Measurements from ENCODE around the gene BSCL2. TPM values are rescaled to one million over a fixed set of nuclear protein-coding genes. Genes with fewer than 3 reads are reported as not detected.
A peak's percentile ranks its signal among the peaks of the same experiment; 100 is the strongest.
"Not testable (repeated sequence)": the region's sequence is repeated elsewhere in the genome, so short reads cannot be mapped to it uniquely, and the experiment has no call there.

BSCL2 gene
- polyA plus RNA-seq (2012; ENCODE audit: low read depth, missing spikeins), result 28.0 TPM

DNA sequence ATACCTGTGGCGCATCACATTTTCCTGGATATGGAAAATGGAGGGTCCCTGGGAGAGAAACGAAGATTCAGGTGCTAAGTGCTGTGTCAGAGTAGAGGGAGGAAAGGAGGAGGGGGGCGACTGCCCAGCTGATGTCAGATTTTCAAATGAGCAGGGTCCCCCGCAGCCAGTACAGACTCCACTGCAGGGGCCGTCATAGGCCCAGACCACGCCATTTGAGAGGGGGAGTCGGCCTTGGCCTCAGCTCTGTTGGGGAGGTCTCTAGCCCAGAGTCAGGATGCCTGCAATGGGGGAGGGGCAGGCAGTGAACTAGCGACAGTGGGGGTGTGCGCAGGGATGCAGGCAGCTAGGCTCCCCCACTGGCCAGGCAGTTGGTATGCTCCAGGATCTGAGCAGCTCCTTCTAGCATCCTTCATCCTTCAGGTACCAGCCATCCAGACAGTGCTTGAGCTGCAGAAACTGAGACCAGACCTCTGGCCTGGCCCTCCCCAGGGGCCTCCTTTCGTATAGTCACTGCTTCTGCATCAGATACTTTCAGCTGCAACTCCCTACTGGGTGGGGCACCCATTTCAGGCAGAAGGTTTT lies at the start of gene BSCL2, which contains the start of gene GNG3:
TSS of gene BSCL2 (minus strand) at position 148 of the 585 bp plus-strand sequence. CDS start 229 bp downstream, outside the sequence.
TSS of gene GNG3 (plus strand) at position 400 of the 585 bp plus-strand sequence. CDS start 620 bp downstream, outside the sequence.
- DNase-seq (ENCODE audit: insufficient read length, low spot score) (no peak), FAIRE-seq (no peak)
- no peak for TF ChIP-seq POU2F2 (IDR thresholded peaks at IDR 0.05; ENCODE audit: low read depth, low read length)
- TF ChIP-seq PAX5 (IDR thresholded peaks at IDR 0.05; ENCODE audit: insufficient read depth, low read length, severe bottlenecking), result no peak
- no peak for TF ChIP-seq POLR2AphosphoS5 (IDR thresholded peaks at IDR 0.05; ENCODE audit: low read depth, low read length)
- TF ChIP-seq SPI1 (IDR thresholded peaks at IDR 0.05; ENCODE audit: low read depth, low read length), result no peak
- no peak for TF ChIP-seq TAF1 (IDR thresholded peaks at IDR 0.05; ENCODE audit: low read depth, low read length)
- no peak for TF ChIP-seq POLR2A (IDR thresholded peaks at IDR 0.05; ENCODE audit: low read depth, low read length)

DNA sequence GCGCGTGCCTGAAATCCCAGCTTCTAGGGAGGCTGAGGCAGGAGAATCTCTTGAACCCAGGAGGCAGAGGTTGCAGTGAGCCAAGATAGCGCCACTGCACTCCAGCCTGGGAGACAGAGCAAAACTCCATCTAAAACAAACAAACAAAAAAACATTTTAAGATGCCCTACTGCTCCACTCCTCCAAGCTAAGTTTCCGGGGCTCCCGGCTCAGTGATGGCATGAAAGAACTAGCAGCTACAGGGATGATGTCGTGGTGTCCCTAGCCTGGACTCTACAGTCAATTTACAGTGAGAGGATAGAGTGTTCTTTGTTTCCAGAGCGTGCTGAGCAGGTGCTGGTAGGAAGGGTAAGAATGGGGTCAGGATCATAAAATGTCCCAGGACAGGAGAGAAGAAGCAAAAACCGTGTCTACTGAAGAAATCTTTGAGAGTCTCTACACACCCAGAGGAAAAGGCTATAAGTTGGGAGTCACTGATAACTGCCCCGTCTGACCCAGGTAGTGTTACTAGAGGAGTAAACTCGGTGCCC lies 47.9 kb upstream of the BSCL2 start:
- TF ChIP-seq SPI1 (IDR thresholded peaks at IDR 0.05; ENCODE audit: low read depth, low read length) (no peak), POLR2AphosphoS5 (IDR thresholded peaks at IDR 0.05; ENCODE audit: low read depth, low read length) (no peak)
- DNase-seq (ENCODE audit: insufficient read length, low spot score) (no peak), FAIRE-seq (no peak)

DNA sequence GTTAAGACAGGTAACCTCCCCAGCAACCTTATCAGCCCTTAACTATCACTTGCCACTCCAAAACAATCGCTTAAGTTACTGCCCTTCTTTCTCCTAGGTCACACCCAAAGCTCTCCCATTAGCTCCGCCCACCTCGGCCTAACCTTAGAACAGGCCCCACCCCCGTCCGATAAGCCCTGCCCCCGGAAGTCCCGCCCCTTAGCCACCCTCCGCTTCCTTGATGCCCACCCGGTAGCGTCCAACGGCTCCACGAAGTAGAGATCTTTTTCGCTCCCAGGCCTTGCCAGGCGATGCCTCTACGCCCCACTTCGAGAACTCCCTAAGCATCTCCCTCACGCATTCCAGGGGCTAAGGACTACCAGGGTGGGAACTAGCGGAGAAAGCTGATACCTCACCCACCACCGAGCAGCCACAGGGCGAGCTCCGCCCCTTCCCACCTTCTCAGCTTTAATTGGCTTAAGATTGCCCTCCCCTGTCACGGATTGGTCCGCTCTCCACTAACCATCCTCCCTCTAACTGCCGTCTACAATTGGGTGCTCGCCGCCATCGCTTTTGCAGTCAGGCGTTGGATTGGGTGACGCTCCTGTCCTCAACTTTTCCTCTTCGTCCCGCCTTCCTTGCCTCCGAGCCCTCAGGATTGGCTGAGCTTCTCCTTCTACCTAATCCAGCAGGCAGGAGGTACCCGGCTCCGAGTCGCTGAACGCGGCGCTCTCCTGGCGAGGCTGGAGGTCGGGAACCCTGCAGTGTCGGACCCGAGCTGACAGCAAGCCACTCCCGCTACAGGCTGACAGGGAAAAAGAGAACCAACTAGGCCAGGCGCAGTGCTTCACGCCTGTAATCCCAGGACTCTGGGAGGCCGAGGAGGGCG lies 46.7 kb upstream of the BSCL2 start, which contains the start of gene ZBTB3:
TSS of gene ZBTB3 (minus strand) at position 425 of the 868 bp plus-strand sequence. CDS start 496 bp downstream, outside the sequence.
- TF ChIP-seq POLR2A (IDR thresholded peaks at IDR 0.05; ENCODE audit: low read depth, low read length) (peak; percentile 95), POLR2AphosphoS5 (IDR thresholded peaks at IDR 0.05; ENCODE audit: low read depth, low read length) (peak; percentile 95), PAX5 (IDR thresholded peaks at IDR 0.05; ENCODE audit: insufficient read depth, low read length, severe bottlenecking) (no peak), POU2F2 (IDR thresholded peaks at IDR 0.05; ENCODE audit: low read depth, low read length) (peak; percentile 37; the same call in 1 of the 2 replicates), SPI1 (IDR thresholded peaks at IDR 0.05; ENCODE audit: low read depth, low read length) (no peak), TAF1 (IDR thresholded peaks at IDR 0.05; ENCODE audit: low read depth, low read length) (peak; percentile 37; the same call in 1 of the 2 replicates)
- FAIRE-seq (peak; percentile 98), DNase-seq (ENCODE audit: insufficient read length, low spot score) (peak; percentile 87)

DNA sequence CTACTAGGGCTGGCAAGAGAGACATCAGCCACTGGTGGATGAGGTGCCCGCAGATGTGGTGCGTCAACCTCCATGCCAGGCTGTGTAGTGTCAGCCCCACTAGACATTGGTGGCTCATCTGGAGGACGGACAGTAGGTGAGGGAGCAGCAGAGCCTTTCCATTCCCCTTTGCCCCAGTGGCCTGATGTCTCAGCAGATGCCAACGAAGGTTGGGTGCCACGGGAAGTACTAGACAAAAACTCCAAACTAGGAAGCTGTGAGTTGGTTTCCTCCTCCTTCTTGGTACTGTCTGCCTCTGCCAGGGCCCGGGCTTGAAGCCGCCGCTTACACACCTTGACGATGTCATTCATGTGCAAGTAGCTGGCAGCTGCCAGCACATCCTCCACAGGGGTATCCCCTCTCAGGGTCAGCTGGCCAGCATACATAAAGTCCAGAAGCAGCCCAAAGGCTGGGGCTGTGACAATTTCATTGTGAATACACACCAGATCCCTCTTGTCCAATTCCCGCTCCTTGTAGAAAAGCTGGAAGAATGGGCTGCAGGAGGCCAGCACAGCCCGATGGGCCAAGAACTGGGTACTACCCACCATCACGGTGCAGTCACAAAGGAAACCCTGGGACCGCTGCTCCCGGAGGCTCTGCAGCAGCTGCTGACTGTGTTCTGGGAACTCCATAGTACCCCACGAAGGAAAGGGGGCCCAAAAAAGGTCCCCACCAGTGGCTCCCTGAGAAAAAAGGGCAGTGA lies 45.9 kb upstream of the BSCL2 start:
- no peak for DNase-seq (ENCODE audit: insufficient read length, low spot score)
- no peak for FAIRE-seq
- TF ChIP-seq PAX5 (IDR thresholded peaks at IDR 0.05; ENCODE audit: insufficient read depth, low read length, severe bottlenecking) (no peak), POLR2A (IDR thresholded peaks at IDR 0.05; ENCODE audit: low read depth, low read length) (no peak), TAF1 (IDR thresholded peaks at IDR 0.05; ENCODE audit: low read depth, low read length) (no peak), SPI1 (IDR thresholded peaks at IDR 0.05; ENCODE audit: low read depth, low read length) (no peak), POU2F2 (IDR thresholded peaks at IDR 0.05; ENCODE audit: low read depth, low read length) (no peak), POLR2AphosphoS5 (IDR thresholded peaks at IDR 0.05; ENCODE audit: low read depth, low read length) (no peak)

DNA sequence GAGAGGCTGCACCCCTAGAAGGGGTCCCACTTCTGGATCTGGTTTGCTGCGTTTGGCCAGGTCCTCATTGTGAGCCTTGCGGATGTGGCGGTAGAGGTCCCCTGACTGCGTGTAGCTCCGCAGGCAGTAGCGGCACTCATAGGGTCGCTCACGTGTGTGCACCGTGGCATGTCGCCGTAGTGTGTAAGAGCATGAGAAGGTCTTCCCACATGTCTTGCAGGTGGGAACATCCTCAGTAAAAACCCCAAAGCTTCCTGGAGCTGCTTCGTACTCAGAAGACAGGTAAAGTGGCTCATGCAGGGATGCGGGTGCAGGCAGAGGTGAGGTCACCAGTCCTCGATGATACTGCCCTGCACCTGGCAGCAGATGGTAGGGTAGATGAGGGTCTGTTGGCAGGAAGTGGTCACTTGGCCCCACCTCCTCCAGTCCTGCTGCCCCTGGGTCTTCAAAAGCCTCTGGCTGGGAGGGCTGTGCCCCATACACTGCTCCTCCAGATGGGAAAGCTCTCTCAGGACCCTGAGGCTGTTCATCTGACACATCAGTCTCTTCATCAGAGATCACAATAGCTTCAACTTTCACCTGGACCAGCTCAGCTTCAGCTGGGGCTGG lies 45.1 kb upstream of the BSCL2 start:
- no peak for DNase-seq (ENCODE audit: insufficient read length, low spot score)
- FAIRE-seq, result no peak
- TF ChIP-seq TAF1 (IDR thresholded peaks at IDR 0.05; ENCODE audit: low read depth, low read length), result no peak
- no peak for TF ChIP-seq PAX5 (IDR thresholded peaks at IDR 0.05; ENCODE audit: insufficient read depth, low read length, severe bottlenecking)
- no peak for TF ChIP-seq POLR2A (IDR thresholded peaks at IDR 0.05; ENCODE audit: low read depth, low read length)

DNA sequence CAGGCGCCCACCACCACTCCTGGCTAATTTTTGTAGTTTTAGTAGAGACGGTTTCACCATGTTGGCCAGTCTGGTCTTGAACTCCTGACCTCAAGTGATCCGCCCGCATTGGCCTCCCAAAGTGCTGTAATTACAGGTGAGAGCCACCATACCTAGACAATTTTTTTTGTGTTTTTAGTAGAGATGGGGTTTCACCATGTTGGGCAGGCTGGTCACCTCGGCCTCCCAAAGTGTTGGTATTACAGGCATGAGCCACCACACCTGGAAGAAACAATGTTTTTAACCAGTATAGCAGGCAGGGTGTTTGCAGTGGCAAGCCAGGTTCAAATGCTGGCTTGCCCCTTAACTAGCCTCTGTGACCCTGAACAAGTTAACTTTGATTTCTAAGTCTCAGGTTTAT lies 42.7 kb upstream of the BSCL2 start:
- not testable (repeated sequence) for FAIRE-seq; DNase-seq (ENCODE audit: insufficient read length, low spot score)

DNA sequence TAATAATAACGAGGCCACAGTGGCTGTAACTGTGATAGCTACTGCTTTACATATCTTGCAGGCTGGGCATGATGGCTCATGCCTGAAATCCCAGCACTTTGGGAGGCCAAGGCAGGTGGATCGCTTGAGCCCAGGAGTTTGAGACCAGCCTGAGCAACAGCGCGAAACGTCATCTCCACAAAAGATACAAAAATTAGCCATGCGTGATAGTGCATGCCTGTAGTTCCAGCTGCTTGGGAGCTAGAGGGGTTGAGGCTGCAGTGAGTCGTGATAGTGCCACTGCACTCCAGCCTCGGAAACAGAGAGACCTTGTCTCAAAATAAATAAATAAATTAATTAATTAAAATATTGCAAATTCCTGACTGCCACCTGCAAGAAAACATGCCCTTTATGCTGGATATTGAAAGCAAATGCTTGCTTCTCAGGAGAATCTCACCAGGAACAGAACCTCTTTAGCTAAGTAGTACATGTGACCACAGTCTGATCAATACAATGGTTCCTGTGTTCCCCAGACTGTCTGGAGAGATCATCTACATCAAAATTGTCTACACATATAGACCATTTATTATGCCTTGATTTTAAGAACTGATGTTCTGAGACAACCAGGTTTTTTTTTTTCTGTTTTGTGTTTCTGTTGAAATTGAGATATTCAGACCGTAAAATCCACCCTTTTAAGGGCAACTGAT lies 40.4 kb upstream of the BSCL2 start:
- no peak for TF ChIP-seq POLR2A (IDR thresholded peaks at IDR 0.05; ENCODE audit: low read depth, low read length)
- no peak for TF ChIP-seq TAF1 (IDR thresholded peaks at IDR 0.05; ENCODE audit: low read depth, low read length)
- no peak for TF ChIP-seq PAX5 (IDR thresholded peaks at IDR 0.05; ENCODE audit: insufficient read depth, low read length, severe bottlenecking)
- TF ChIP-seq POU2F2 (IDR thresholded peaks at IDR 0.05; ENCODE audit: low read depth, low read length), result no peak
- TF ChIP-seq POLR2AphosphoS5 (IDR thresholded peaks at IDR 0.05; ENCODE audit: low read depth, low read length), result no peak
- no peak for TF ChIP-seq SPI1 (IDR thresholded peaks at IDR 0.05; ENCODE audit: low read depth, low read length)
- no peak for FAIRE-seq
- no peak for DNase-seq (ENCODE audit: insufficient read length, low spot score)

DNA sequence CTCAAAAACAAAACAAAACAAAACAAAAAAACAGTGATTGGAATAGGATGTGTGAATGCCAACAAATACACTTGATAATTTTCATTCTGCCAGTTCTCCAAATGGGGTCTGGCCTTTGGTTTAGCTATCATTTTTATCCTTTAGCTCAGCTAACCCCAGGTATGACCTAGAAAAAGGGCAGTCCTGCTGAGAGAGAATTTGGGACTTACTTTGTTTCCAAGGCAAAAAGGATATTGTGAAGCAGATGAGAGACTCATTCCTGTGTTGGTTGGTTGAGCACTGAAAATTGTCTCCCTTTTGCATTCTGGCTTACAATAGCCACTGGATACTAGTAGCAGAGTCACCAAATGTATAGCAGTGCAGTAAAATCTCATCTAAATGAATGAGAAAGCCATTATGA lies 30.0 kb upstream of the BSCL2 start:
- FAIRE-seq (no peak), DNase-seq (ENCODE audit: insufficient read length, low spot score) (no peak)
- TF ChIP-seq SPI1 (IDR thresholded peaks at IDR 0.05; ENCODE audit: low read depth, low read length) (no peak), TAF1 (IDR thresholded peaks at IDR 0.05; ENCODE audit: low read depth, low read length) (no peak), POU2F2 (IDR thresholded peaks at IDR 0.05; ENCODE audit: low read depth, low read length) (no peak)

DNA sequence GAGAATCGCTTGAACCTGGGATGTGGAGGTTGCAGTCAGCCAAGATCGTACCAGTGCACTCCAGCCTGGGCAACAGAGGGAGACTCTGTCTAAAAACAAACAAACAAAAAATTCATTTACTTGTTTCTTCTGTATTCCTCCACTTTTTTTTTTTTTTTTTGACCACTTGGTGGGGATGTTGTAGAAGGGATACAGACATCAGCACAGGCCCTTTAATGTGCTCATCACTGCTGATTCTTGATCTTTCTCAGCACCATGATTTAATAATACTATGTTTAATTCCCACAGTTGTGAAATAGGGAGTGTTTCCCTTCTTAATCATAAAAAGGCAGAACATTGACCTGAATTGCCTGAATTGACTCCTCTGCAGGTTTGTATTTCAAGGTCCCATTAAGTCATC lies 25.6 kb upstream of the BSCL2 start:
- TF ChIP-seq POU2F2 (IDR thresholded peaks at IDR 0.05; ENCODE audit: low read depth, low read length), result no peak
- TF ChIP-seq POLR2A (IDR thresholded peaks at IDR 0.05; ENCODE audit: low read depth, low read length), result no peak
- no peak for TF ChIP-seq POLR2AphosphoS5 (IDR thresholded peaks at IDR 0.05; ENCODE audit: low read depth, low read length)
- no peak for TF ChIP-seq PAX5 (IDR thresholded peaks at IDR 0.05; ENCODE audit: insufficient read depth, low read length, severe bottlenecking)
- TF ChIP-seq SPI1 (IDR thresholded peaks at IDR 0.05; ENCODE audit: low read depth, low read length), result no peak
- no peak for TF ChIP-seq TAF1 (IDR thresholded peaks at IDR 0.05; ENCODE audit: low read depth, low read length)
- DNase-seq (ENCODE audit: insufficient read length, low spot score) (no peak), FAIRE-seq (no peak)

DNA sequence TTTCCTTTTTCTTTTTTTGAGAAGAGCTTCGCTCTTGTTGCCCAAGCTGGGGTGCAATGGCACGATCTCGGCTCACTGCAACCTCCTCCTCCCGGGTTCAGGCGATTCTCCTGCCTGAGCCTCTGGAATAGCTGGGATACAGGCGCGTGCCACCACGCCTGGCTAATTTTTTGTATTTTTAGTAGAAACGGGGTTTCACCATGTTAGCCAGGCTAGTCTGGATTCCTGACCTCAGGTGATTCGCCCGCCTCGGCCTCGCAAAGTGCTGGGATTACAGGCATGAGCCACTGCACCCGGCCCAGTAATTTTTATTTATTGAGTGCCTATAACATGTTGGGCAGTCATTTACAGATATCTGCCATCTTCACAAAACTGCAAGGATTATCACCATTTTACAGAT lies 22.9 kb upstream of the BSCL2 start:
- not testable (repeated sequence) for DNase-seq (ENCODE audit: insufficient read length, low spot score); FAIRE-seq
